C4-2B (cell line): ENCODE data around the gene ZNF85.
"Not testable (repeated sequence)": the region's sequence is repeated elsewhere in the genome, so short reads cannot be mapped to it uniquely, and the experiment has no call there.

ENCODE experiments used
- H3K27ac ChIP-seq: fragments of 450-650 bp; 2 replicates; pipeline ENCODE4 v1.5.1; 2017
- ZFX ChIP-seq: fragments of 450-650 bp; IDR thresholded peaks from 2 replicates; pipeline ENCODE4 v1.6.1; 2017
- TF ChIP-seq, protein P1 (sequence below): fragments of 450-650 bp; conservative IDR thresholded peaks from 2 replicates; pipeline ENCODE4 v1.5.1; 2017; ENCODE audit warnings: mild to moderate bottlenecking

ZNF85 gene

GRCh38 chr19:20923077-20923871 lies at the start of gene ZNF85:
ZNF85 (plus strand) TSS chr19:20923251; CDS start chr19:20923401, 150 bp downstream.
- TF ChIP-seq, protein P1, sequence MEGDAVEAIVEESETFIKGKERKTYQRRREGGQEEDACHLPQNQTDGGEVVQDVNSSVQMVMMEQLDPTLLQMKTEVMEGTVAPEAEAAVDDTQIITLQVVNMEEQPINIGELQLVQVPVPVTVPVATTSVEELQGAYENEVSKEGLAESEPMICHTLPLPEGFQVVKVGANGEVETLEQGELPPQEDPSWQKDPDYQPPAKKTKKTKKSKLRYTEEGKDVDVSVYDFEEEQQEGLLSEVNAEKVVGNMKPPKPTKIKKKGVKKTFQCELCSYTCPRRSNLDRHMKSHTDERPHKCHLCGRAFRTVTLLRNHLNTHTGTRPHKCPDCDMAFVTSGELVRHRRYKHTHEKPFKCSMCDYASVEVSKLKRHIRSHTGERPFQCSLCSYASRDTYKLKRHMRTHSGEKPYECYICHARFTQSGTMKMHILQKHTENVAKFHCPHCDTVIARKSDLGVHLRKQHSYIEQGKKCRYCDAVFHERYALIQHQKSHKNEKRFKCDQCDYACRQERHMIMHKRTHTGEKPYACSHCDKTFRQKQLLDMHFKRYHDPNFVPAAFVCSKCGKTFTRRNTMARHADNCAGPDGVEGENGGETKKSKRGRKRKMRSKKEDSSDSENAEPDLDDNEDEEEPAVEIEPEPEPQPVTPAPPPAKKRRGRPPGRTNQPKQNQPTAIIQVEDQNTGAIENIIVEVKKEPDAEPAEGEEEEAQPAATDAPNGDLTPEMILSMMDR = no peak
- peak; percentile 57 for TF ChIP-seq ZFX
- H3K27ac ChIP-seq = peak within 1 kb of the TSS; percentile 70

- H3K27ac ChIP-seq = no peak overlapping the region
- TF ChIP-seq, protein P1 = no peak
- no peak for TF ChIP-seq ZFX
These were observed 43.5 kb upstream of the ZNF85 start for GRCh38 chr19:20879501-20879900.

DNA sequence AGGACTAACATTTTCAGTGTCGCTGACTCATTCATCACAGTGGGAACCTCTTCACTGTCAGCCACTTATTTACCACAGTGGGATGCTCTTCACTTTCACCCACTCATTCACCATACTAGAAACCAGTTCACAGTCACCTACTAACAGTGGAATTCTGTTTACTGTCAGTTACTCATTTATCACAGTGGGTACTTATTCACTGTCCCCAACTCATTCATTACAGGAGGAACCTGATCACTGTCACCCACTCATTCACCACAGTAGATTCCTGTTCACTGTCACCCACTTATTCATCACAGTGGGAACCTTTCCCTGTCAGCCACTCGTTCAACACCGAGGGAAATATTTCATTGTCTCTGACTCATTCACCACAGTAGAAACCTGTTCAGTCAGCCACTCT lies 10.1 kb upstream of the ZNF85 start:
- H3K27ac ChIP-seq = no peak overlapping the region
- no peak for TF ChIP-seq ZFX
- TF ChIP-seq, protein P1 = no peak

GRCh38 chr19:20925481-20925880 lies 2.4 kb downstream of the ZNF85 start:
- TF ChIP-seq ZFX = no peak
- TF ChIP-seq, protein P1 = no peak
- H3K27ac ChIP-seq = no peak overlapping the region

- TF ChIP-seq ZFX = no peak
- TF ChIP-seq, protein P1 = no peak
- H3K27ac ChIP-seq = no peak overlapping the region
These were observed 3.7 kb downstream of the ZNF85 start for GRCh38 chr19:20926796-20927195.

GRCh38 chr19:20928371-20928770 lies 5.3 kb downstream of the ZNF85 start:
- no peak for TF ChIP-seq ZFX
- TF ChIP-seq, protein P1 = no peak

DNA sequence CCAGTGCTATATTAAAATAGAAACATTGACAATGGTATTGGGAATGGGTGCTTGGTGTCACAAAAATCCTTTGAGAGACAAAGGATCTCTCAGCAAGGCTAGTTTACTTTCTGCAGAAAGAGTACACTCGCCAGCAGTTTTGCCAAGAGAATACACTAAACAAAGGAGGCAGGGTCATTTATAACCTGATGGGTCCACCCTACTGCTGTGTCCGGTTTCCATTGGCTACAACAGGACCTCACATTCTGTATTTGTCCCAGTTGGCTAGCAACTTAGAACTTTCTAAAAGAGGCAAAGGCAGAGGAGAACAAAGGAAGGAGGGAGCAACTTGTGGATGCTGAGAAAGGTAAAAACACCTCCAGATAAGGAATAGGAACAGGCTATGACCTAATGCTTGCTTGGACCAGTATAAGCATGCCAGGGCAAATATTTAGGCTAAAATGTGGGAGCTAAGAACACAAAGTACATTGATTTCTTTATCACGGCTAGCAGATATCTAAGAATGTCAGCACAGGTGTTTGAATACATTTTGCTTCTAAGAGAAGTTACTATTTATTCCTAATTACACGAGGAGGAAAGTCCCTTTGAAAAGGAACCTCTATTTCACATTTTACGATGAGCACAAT lies 13.4 kb downstream of the ZNF85 start:
- not testable (repeated sequence) for H3K27ac ChIP-seq

More at GRCh38 chr19:20928371-20928770, 5.3 kb downstream of the ZNF85 start:
- no peak overlapping the region for H3K27ac ChIP-seq

GRCh38 chr19:20952561-20953095 lies 29.6 kb downstream of the ZNF85 start:
- H3K27ac ChIP-seq = not testable (repeated sequence)
